HCT116 (cell line): Measurements from ENCODE around the gene TDRD3. TPM values are rescaled to one million over a fixed set of nuclear protein-coding genes. Genes with fewer than 3 reads are reported as not detected.

Experiments used
- ATAC-seq: fragments of 200-7000 bp; cut with Tn5 transposase; 2 replicates; pipeline ENCODE4 v1.9.1; 2020; ENCODE audit warnings: mild to moderate bottlenecking, moderate library complexity
- BruUV-seq: library from RNA; stranded (reverse); fragments of 400-500 nt; replicated peaks from 2 replicates; lab custom pipeline; 2021; lab: Mats Ljungman, UMichigan
- CTCF ChIA-PET: fragments of 300-600 bp; sonication (Branson Sonifier 250); formaldehyde crosslinking; loops from one replicate; lab custom pipeline; 2021; ENCODE audit warnings: antibody characterized with exemption; lab: Charles Lee
- POLR2A ChIA-PET: fragments of 300-600, 350-600 bp; sonication (Branson Sonifier 250); formaldehyde crosslinking; loops from one replicate; lab custom pipeline; 2021; ENCODE audit warnings: antibody characterized with exemption; lab: Charles Lee
- RAD21 ChIA-PET, 2 experiments: fragments of 300-600 bp; sonication (Branson Sonifier 250); formaldehyde crosslinking; loops; one replicate each; lab custom pipeline; 2023; ENCODE audit warnings: low total read pairs in 2 of 2; ENCODE audit not compliant: uncharacterized antibody in 2 of 2, unreplicated experiment in 2 of 2, low non-redundant PET in 1 of 2; lab: Charles Lee
- DNase-seq: peaks from one replicate; pipeline ENCODE4 v3.0.0-alpha.2; 2010; ENCODE audit warnings: low read depth, low spot score
- H2AFZ ChIP-seq: fragments of 200-600 bp; shearing (Covaris generic), sonication (generic); 2 replicates; pipeline ENCODE4 v1.6.1; 2017; ENCODE audit warnings: low read depth, mixed run types, mixed read lengths, antibody characterized with exemption, low read length; ENCODE audit not compliant: poor library complexity, severe bottlenecking
- H3K27ac ChIP-seq: 2 replicates; pipeline ENCODE4 v1.5.1; 2012; ENCODE audit warnings: low read depth, low read length
- H3K27me3 ChIP-seq: fragments of 200-600 bp; sonication (generic); 2 replicates; pipeline ENCODE4 v1.6.1; 2016; ENCODE audit warnings: mixed run types, low read length, mixed read lengths; ENCODE audit not compliant: insufficient read depth
- H3K36me3 ChIP-seq, 2 experiments: fragments of 200-500 bp in 1 of 2; fragments of 200-600 bp in 1 of 2; sonication (Bioruptor generic) in 1 of 2; sonication (generic) in 1 of 2; 2 replicates each; pipeline versions ENCODE4 v1.5.1 to v1.6.1; 2014 to 2016; ENCODE audit warnings: low read length in 2 of 2, inconsistent platforms in 1 of 2, mixed read lengths in 1 of 2, mixed run types in 1 of 2; ENCODE audit not compliant: insufficient read depth in 2 of 2, control insufficient read depth in 1 of 2
- H3K4me1 ChIP-seq, 2 experiments: fragments of 200-600 bp in 1 of 2; sonication (generic) in 1 of 2; 2 replicates each; pipeline versions ENCODE4 v1.5.1 to v1.6.1; 2012 to 2017; ENCODE audit warnings: low read length in 2 of 2, inconsistent platforms in 1 of 2, mild to moderate bottlenecking in 1 of 2, mixed read lengths in 1 of 2, mixed run types in 1 of 2, moderate library complexity in 1 of 2; ENCODE audit not compliant: insufficient read depth in 2 of 2, control insufficient read depth in 1 of 2
- H3K4me2 ChIP-seq: fragments of 200-600 bp; sonication (generic); 2 replicates; pipeline ENCODE4 v1.6.1; 2017; ENCODE audit warnings: mixed run types, low read length, mixed read lengths
- H3K4me3 ChIP-seq, 2 experiments: fragments of 200-600 bp in 1 of 2; sonication (generic) in 1 of 2; replicated peaks in 1 of 2; 2 replicates each; pipeline ENCODE4 v1.5.1; 2011 to 2016; ENCODE audit warnings: low read length in 2 of 2, control low read depth in 1 of 2, low read depth in 1 of 2, mild to moderate bottlenecking in 1 of 2, mixed read lengths in 1 of 2, mixed run types in 1 of 2
- H3K79me2 ChIP-seq: fragments of 200-600 bp; sonication (generic); 2 replicates; pipeline ENCODE4 v1.6.1; 2017; ENCODE audit warnings: mild to moderate bottlenecking, mixed run types, low read length, moderate library complexity, mixed read lengths; ENCODE audit not compliant: insufficient read depth
- H3K9ac ChIP-seq: fragments of 200-600 bp; sonication (generic); 2 replicates; pipeline ENCODE4 v1.6.1; 2016; ENCODE audit warnings: low read length, mixed read lengths
- H3K9me2 ChIP-seq: fragments of 200-600 bp; sonication (generic), shearing (Covaris generic); 2 replicates; pipeline ENCODE4 v1.6.1; 2017; ENCODE audit warnings: mixed run types, mild to moderate bottlenecking, moderate library complexity; ENCODE audit not compliant: insufficient read depth
- H3K9me3 ChIP-seq, 2 experiments: fragments of 200-500 bp in 1 of 2; fragments of 200-600 bp in 1 of 2; sonication (Bioruptor generic) in 1 of 2; sonication (generic) in 1 of 2; 2 replicates each; pipeline ENCODE4 v1.6.1; 2014 to 2017; ENCODE audit warnings: low read length in 2 of 2, mixed read lengths in 2 of 2, inconsistent platforms in 1 of 2, low read depth in 1 of 2, mild to moderate bottlenecking in 1 of 2, mixed run types in 1 of 2, moderate library complexity in 1 of 2; ENCODE audit not compliant: control insufficient read depth in 1 of 2, insufficient read depth in 1 of 2
- H4K20me1 ChIP-seq: fragments of 200-600 bp; sonication (generic), shearing (Covaris generic); 2 replicates; pipeline ENCODE4 v1.6.1; 2017; ENCODE audit warnings: mixed run types, mild to moderate bottlenecking, moderate library complexity; ENCODE audit not compliant: insufficient read depth
- CBX3 ChIP-seq: IDR thresholded peaks from 2 replicates; pipeline ENCODE4 v1.6.1; 2012; ENCODE audit warnings: low read depth
- EGR1 ChIP-seq: IDR thresholded peaks from 2 replicates; pipeline ENCODE4 v1.6.1; 2012; ENCODE audit warnings: low read depth
- ELF1 ChIP-seq: IDR thresholded peaks from 2 replicates; pipeline ENCODE4 v1.6.1; 2012; ENCODE audit warnings: low read depth, borderline replicate concordance
- FOSL1 ChIP-seq: IDR thresholded peaks from 2 replicates; pipeline ENCODE4 v1.6.1; 2012; ENCODE audit warnings: low read depth
- POLR2A ChIP-seq: IDR thresholded peaks from 2 replicates; pipeline ENCODE4 v1.7.0; 2011; ENCODE audit warnings: borderline replicate concordance; ENCODE audit not compliant: insufficient read depth, insufficient read length; ENCODE audit errors: extremely low read depth
- RAD21 ChIP-seq: IDR thresholded peaks from 2 replicates; pipeline ENCODE4 v1.6.1; 2012; ENCODE audit warnings: low read depth, mild to moderate bottlenecking
- SIN3A ChIP-seq: IDR thresholded peaks from 2 replicates; pipeline ENCODE4 v1.6.1; 2012; ENCODE audit warnings: low read depth
- SRF ChIP-seq: IDR thresholded peaks from 2 replicates; pipeline ENCODE4 v1.6.1; 2012; ENCODE audit warnings: low read depth
- TCF7L2 ChIP-seq: IDR thresholded peaks from 2 replicates; pipeline ENCODE4 v1.7.0; 2011; ENCODE audit warnings: borderline replicate concordance, inconsistent platforms; ENCODE audit not compliant: insufficient read depth, insufficient read length; ENCODE audit errors: extremely low read depth
- ZNF274 ChIP-seq: fragments of 200-500 bp; sonication (Bioruptor generic); IDR thresholded peaks from 2 replicates; pipeline ENCODE4 v1.6.1; 2014; ENCODE audit warnings: mild to moderate bottlenecking, low read depth, low read length, inconsistent platforms
- intact Hi-C: fragments of 100-400 bp; cut with micrococcal nuclease; formaldehyde crosslinking; loops from 2 replicates; pipeline ENCODE4 v1.10.0; 2022
- total RNA-seq: library from RNA; stranded (reverse); gene quantifications from one replicate; pipeline ENCODE4 v1.2.1, GENCODE V29; 2021; ENCODE audit not compliant: unreplicated experiment
- TF ChIP-seq, protein P1 (sequence below): IDR thresholded peaks from 2 replicates; pipeline ENCODE4 v1.6.1; 2012; ENCODE audit warnings: low read depth
- TF ChIP-seq, protein P2 (sequence below): IDR thresholded peaks from 2 replicates; pipeline ENCODE4 v1.6.1; 2012
- TF ChIP-seq, protein P3 (sequence below): IDR thresholded peaks from 2 replicates; pipeline ENCODE4 v1.6.1; 2012
- TF ChIP-seq, protein P4 (sequence below): IDR thresholded peaks from 2 replicates; pipeline ENCODE4 v1.6.1; 2011; ENCODE audit warnings: mild to moderate bottlenecking, low read length, moderate library complexity; ENCODE audit not compliant: insufficient replicate concordance; ENCODE audit errors: extremely low read depth

TDRD3 gene
- total RNA-seq, 1 experiment from 2014 or later: 16.9 TPM

DNA sequence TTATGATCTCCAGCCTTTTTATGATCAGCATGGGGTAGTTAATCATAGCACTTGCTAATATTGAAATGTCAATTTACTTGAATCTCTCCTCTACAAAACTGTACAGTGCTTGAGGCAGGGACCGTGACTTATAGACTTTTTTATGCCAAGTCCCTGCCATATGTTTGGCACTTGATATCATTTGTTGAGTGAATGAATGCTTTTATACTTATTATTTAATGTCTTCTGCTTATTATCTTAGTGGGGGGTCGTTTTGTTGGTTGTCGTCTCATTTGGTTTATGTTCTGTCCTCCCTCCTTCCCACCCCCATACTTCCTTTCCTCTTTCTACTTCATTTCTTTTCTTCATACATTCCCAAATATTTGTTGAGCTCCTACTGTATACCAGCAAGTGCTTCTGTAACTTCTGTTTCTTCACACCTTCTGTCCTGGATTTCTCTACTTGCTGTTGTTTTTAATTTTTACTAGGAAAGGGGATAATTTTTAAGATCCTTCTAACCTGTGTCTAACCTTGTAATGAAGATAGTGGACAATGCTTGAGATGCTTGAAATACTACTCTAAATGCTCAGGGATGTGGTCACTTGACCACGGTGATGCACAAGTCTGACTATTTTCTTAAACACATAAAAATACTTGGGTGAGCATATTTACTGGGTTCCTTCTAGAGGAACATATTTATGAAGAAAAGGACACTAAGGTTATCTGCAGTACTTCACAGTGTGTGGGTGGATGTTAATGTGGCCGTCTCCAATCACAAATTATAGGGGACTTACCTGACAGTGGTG, 223.8 kb downstream of the TDRD3 start:
- no peaks in the 10 kb centered on the region for H3K9me3 ChIP-seq
- RAD21 ChIA-PET: interaction anchor here in 1 of 2 experiments (0.6 kb wide), 1 partner anchor 172 kb away, joined by 4 read pairs; no protein-coding TSS in a partner anchor

More for the DNA sequence above, 223.8 kb downstream of the TDRD3 start:
- Histone ChIP-seq H3K27me3 (peaks cover 16% of the 10 kb centered on the region), H4K20me1 (no peaks in the 10 kb centered on the region), H2AFZ (no peak overlapping the region), H3K9me2 (no peaks in the 10 kb centered on the region), H3K79me2 (no peaks in the 10 kb centered on the region), H3K36me3 (no peaks in the 10 kb centered on the region), H3K4me3 (no peak overlapping the region), H3K4me1 (no peaks in the 10 kb centered on the region), H3K9ac (no peak overlapping the region), H3K27ac (no peak overlapping the region), H3K4me2 (no peak overlapping the region)
- BruUV-seq: no TSS peak
- CTCF ChIA-PET: no interaction called here
- intact Hi-C loops: no loop called here
- TF ChIP-seq EGR1 (no peak), RAD21 (no peak), POLR2A (no peak), CBX3 (no peak), ZNF274 (no peak), FOSL1 (no peak), SRF (no peak), TCF7L2 (no peak), ELF1 (no peak), SIN3A (no peak)
- TF ChIP-seq, protein P1, sequence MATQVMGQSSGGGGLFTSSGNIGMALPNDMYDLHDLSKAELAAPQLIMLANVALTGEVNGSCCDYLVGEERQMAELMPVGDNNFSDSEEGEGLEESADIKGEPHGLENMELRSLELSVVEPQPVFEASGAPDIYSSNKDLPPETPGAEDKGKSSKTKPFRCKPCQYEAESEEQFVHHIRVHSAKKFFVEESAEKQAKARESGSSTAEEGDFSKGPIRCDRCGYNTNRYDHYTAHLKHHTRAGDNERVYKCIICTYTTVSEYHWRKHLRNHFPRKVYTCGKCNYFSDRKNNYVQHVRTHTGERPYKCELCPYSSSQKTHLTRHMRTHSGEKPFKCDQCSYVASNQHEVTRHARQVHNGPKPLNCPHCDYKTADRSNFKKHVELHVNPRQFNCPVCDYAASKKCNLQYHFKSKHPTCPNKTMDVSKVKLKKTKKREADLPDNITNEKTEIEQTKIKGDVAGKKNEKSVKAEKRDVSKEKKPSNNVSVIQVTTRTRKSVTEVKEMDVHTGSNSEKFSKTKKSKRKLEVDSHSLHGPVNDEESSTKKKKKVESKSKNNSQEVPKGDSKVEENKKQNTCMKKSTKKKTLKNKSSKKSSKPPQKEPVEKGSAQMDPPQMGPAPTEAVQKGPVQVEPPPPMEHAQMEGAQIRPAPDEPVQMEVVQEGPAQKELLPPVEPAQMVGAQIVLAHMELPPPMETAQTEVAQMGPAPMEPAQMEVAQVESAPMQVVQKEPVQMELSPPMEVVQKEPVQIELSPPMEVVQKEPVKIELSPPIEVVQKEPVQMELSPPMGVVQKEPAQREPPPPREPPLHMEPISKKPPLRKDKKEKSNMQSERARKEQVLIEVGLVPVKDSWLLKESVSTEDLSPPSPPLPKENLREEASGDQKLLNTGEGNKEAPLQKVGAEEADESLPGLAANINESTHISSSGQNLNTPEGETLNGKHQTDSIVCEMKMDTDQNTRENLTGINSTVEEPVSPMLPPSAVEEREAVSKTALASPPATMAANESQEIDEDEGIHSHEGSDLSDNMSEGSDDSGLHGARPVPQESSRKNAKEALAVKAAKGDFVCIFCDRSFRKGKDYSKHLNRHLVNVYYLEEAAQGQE: no peak
- TF ChIP-seq, protein P2, sequence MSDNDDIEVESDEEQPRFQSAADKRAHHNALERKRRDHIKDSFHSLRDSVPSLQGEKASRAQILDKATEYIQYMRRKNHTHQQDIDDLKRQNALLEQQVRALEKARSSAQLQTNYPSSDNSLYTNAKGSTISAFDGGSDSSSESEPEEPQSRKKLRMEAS: no peak
- TF ChIP-seq, protein P3, sequence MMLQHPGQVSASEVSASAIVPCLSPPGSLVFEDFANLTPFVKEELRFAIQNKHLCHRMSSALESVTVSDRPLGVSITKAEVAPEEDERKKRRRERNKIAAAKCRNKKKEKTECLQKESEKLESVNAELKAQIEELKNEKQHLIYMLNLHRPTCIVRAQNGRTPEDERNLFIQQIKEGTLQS: no peak
- TF ChIP-seq, protein P4, sequence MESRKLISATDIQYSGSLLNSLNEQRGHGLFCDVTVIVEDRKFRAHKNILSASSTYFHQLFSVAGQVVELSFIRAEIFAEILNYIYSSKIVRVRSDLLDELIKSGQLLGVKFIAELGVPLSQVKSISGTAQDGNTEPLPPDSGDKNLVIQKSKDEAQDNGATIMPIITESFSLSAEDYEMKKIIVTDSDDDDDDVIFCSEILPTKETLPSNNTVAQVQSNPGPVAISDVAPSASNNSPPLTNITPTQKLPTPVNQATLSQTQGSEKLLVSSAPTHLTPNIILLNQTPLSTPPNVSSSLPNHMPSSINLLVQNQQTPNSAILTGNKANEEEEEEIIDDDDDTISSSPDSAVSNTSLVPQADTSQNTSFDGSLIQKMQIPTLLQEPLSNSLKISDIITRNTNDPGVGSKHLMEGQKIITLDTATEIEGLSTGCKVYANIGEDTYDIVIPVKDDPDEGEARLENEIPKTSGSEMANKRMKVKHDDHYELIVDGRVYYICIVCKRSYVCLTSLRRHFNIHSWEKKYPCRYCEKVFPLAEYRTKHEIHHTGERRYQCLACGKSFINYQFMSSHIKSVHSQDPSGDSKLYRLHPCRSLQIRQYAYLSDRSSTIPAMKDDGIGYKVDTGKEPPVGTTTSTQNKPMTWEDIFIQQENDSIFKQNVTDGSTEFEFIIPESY: no peak
- TF ChIP-seq, all 23 proteins: peak for 0
- ATAC-seq: no peak
- POLR2A ChIA-PET: no interaction called here
- DNase-seq: no peak
